H9 (cell line): ENCODE results near the gene HOXD8. TPM values are rescaled to one million over a fixed set of nuclear protein-coding genes. Genes with fewer than 3 reads are reported as not detected.

Experiments used
- DNase-seq: peaks from one replicate; pipeline ENCODE4 v3.0.0-alpha.2; 2017
- H2AFZ ChIP-seq: one replicate; pipeline ENCODE4 v1.6.1; 2013; ENCODE audit warnings: mild to moderate bottlenecking, low read length, control low read depth, moderate library complexity
- H2AK5ac ChIP-seq: 2 replicates; pipeline ENCODE4 v1.6.1; 2013; ENCODE audit warnings: low read length, control low read depth, mixed read lengths; ENCODE audit not compliant: insufficient read length
- H2BK120ac ChIP-seq: one replicate; pipeline ENCODE4 v1.6.1; 2013; ENCODE audit warnings: low read depth, mild to moderate bottlenecking, low read length, control low read depth, inconsistent platforms; ENCODE audit not compliant: poor library complexity, severe bottlenecking
- H2BK12ac ChIP-seq: 2 replicates; pipeline ENCODE4 v1.6.1; 2013; ENCODE audit warnings: low read length, control low read depth, mixed read lengths, low read depth; ENCODE audit not compliant: insufficient read length
- H2BK15ac ChIP-seq: 2 replicates; pipeline ENCODE4 v1.6.1; 2013; ENCODE audit warnings: low read depth, low read length, control low read depth
- H2BK20ac ChIP-seq: one replicate; pipeline ENCODE4 v1.6.1; 2013; ENCODE audit warnings: low read depth, mild to moderate bottlenecking, low read length, control low read depth, inconsistent platforms; ENCODE audit not compliant: poor library complexity, severe bottlenecking
- H2BK5ac ChIP-seq: 2 replicates; pipeline ENCODE4 v1.6.1; 2013; ENCODE audit warnings: low read length, control low read depth, mixed read lengths; ENCODE audit not compliant: insufficient read length
- H3K14ac ChIP-seq: 2 replicates; pipeline ENCODE4 v1.6.1; 2013; ENCODE audit warnings: low read length, control low read depth; ENCODE audit not compliant: insufficient read depth
- H3K18ac ChIP-seq: 2 replicates; pipeline ENCODE4 v1.6.1; 2013; ENCODE audit warnings: low read depth, mild to moderate bottlenecking, mixed read lengths, low read length, control low read depth; ENCODE audit not compliant: insufficient read length
- H3K23ac ChIP-seq: 2 replicates; pipeline ENCODE4 v1.6.1; 2013; ENCODE audit warnings: low read length, control low read depth, mixed read lengths, low read depth; ENCODE audit not compliant: insufficient read length
- H3K23me2 ChIP-seq: 2 replicates; pipeline ENCODE4 v1.6.1; 2013; ENCODE audit warnings: low read depth, mild to moderate bottlenecking, mixed read lengths, low read length, control low read depth; ENCODE audit not compliant: insufficient read length, poor library complexity, severe bottlenecking
- H3K27ac ChIP-seq: 2 replicates; pipeline ENCODE4 v1.5.1; 2013; ENCODE audit warnings: low read length, control low read depth, mixed read lengths, low read depth; ENCODE audit not compliant: insufficient read length
- H3K27me3 ChIP-seq: 2 replicates; pipeline ENCODE4 v1.6.1; 2013; ENCODE audit warnings: low read length, control low read depth, inconsistent platforms; ENCODE audit not compliant: insufficient read depth
- H3K4ac ChIP-seq: 2 replicates; pipeline ENCODE4 v1.6.1; 2013; ENCODE audit warnings: low read depth, mild to moderate bottlenecking, control low read depth, inconsistent platforms, low read length, moderate library complexity
- H3K4me1 ChIP-seq: 2 replicates; pipeline ENCODE4 v1.6.1; 2013; ENCODE audit warnings: low read length, control low read depth, inconsistent platforms; ENCODE audit not compliant: insufficient read depth
- H3K4me2 ChIP-seq: 2 replicates; pipeline ENCODE4 v1.6.1; 2013; ENCODE audit warnings: low read length, control low read depth, mixed read lengths; ENCODE audit not compliant: insufficient read length, insufficient read depth
- H3K56ac ChIP-seq: 2 replicates; pipeline ENCODE4 v1.6.1; 2013; ENCODE audit warnings: low read depth, mild to moderate bottlenecking, mixed read lengths, low read length, control low read depth; ENCODE audit not compliant: insufficient read length
- H3K79me1 ChIP-seq: 2 replicates; pipeline ENCODE4 v1.6.1; 2013; ENCODE audit warnings: low read depth, mild to moderate bottlenecking, moderate library complexity, low read length, control low read depth, inconsistent platforms; ENCODE audit not compliant: insufficient read depth, poor library complexity, severe bottlenecking
- H3K79me2 ChIP-seq: 2 replicates; pipeline ENCODE4 v1.6.1; 2013; ENCODE audit warnings: low read length, control low read depth, inconsistent platforms; ENCODE audit not compliant: insufficient read depth
- H3K9ac ChIP-seq: 2 replicates; pipeline ENCODE4 v1.6.1; 2013; ENCODE audit warnings: low read length, control low read depth, mixed read lengths; ENCODE audit not compliant: insufficient read length; ENCODE audit errors: extremely low read depth
- H3K9me3 ChIP-seq: one replicate; pipeline ENCODE4 v1.6.1; 2013; ENCODE audit warnings: low read depth, low read length, inconsistent platforms; ENCODE audit not compliant: control insufficient read depth
- H3T11ph ChIP-seq: one replicate; pipeline ENCODE4 v1.6.1; 2013; ENCODE audit warnings: mild to moderate bottlenecking, low read length, control low read depth, inconsistent platforms
- H4K20me1 ChIP-seq: one replicate; pipeline ENCODE4 v1.6.1; 2013; ENCODE audit not compliant: control insufficient read depth, insufficient read length, insufficient read depth
- H4K5ac ChIP-seq: 2 replicates; pipeline ENCODE4 v1.6.1; 2013; ENCODE audit warnings: low read depth, mild to moderate bottlenecking, mixed read lengths, low read length, control low read depth; ENCODE audit not compliant: insufficient read length
- H4K8ac ChIP-seq: replicated peaks from 2 replicates; pipeline ENCODE4 v1.6.1; 2013; ENCODE audit warnings: low read length, control low read depth, mixed read lengths, low read depth; ENCODE audit not compliant: insufficient read length
- H4K91ac ChIP-seq: 2 replicates; pipeline ENCODE4 v1.6.1; 2013; ENCODE audit warnings: low read depth, mild to moderate bottlenecking, moderate library complexity, mixed read lengths, low read length, control low read depth; ENCODE audit not compliant: insufficient read length
- H3K27ac Mint-ChIP-seq, 3 experiments: 2 replicates in 2 of 3; 3 replicates in 1 of 3; pipeline ENCODE4 v1.8.0; 2020 to 2021; ENCODE audit warnings: mixed read lengths in 3 of 3, mild to moderate bottlenecking in 1 of 3, moderate library complexity in 1 of 3
- H3K27me3 Mint-ChIP-seq: 2 replicates; pipeline ENCODE4 v1.8.0; 2021; ENCODE audit warnings: low read depth, mild to moderate bottlenecking, moderate library complexity, mixed read lengths
- H3K36me3 Mint-ChIP-seq, 3 experiments: 2 replicates in 2 of 3; 3 replicates in 1 of 3; pipeline ENCODE4 v1.8.0; 2020 to 2021; ENCODE audit warnings: low read depth in 3 of 3, mixed read lengths in 3 of 3; ENCODE audit not compliant: insufficient read depth in 1 of 3
- H3K4me1 Mint-ChIP-seq, 2 experiments: 2 replicates each; pipeline ENCODE4 v1.8.0; 2020; ENCODE audit warnings: mixed read lengths in 2 of 2
- H3K4me3 Mint-ChIP-seq, 2 experiments: 2 replicates in 1 of 2; 3 replicates in 1 of 2; pipeline ENCODE4 v1.8.0; 2020 to 2021; ENCODE audit warnings: mild to moderate bottlenecking in 2 of 2, mixed read lengths in 2 of 2, moderate library complexity in 1 of 2
- H3K9me3 Mint-ChIP-seq, 2 experiments: 2 replicates in 1 of 2; 3 replicates in 1 of 2; pipeline ENCODE4 v1.8.0; 2020; ENCODE audit warnings: mild to moderate bottlenecking in 2 of 2, mixed read lengths in 2 of 2, moderate library complexity in 1 of 2
- CTCF ChIP-seq: fragments of 200-600 bp; sonication (generic); conservative IDR thresholded peaks from 3 replicates; pipeline ENCODE4 v1.8.0; 2021; ENCODE audit warnings: antibody characterized with exemption, mild to moderate bottlenecking
- WGBS: extraction: QIAGEN DNeasy Blood & Tissue Kit; methylation state at CpG from one replicate; pipeline ENCODE4 v1.1.7; 2013; ENCODE audit warnings: missing lambda C conversion rate, low lambda C conversion rate, mixed read lengths; ENCODE audit not compliant: insufficient read length; ENCODE audit errors: extremely low coverage; 5-methylcytosine and 5-hydroxymethylcytosine counted together
- total RNA-seq: library from RNA; stranded (reverse); gene quantifications from 2 replicates; pipeline ENCODE4 v1.2.1, GENCODE V29; 2021

HOXD8 gene
- total RNA-seq, 1 experiment from 2014 or later, result not detected

- no peak overlapping the region for H3K56ac ChIP-seq
- H3K4ac ChIP-seq, result no peak overlapping the region
- H3K4me1 Mint-ChIP-seq, result peaks cover 5 to 10% of the 10 kb centered on the region in 2 experiments
- no peak overlapping the region for H2BK12ac ChIP-seq
- H3K4me2 ChIP-seq, result no peak overlapping the region
- no peaks in the 10 kb centered on the region for H4K20me1 ChIP-seq
- H3K27ac Mint-ChIP-seq, result no peak overlapping the region
- WGBS, result no CpG with 5 or more reads among the region's 4 CpGs
- H2AK5ac ChIP-seq, result no peak overlapping the region
- no peak overlapping the region for H2AFZ ChIP-seq
- H4K91ac ChIP-seq, result no peak overlapping the region
- no peak overlapping the region for H4K5ac ChIP-seq
- no peaks in the 10 kb centered on the region for H3K79me2 ChIP-seq
- no peak overlapping the region for H2BK120ac ChIP-seq
- no peaks in the 10 kb centered on the region for H3K9me3 ChIP-seq
- H3K4me1 ChIP-seq, result no peaks in the 10 kb centered on the region; the same call in 1 of the 2 replicates
- H3T11ph ChIP-seq, result no peak overlapping the region
- H3K27me3 Mint-ChIP-seq, result peaks cover 98% of the 10 kb centered on the region
- no peak overlapping the region for H2BK5ac ChIP-seq
- no peak overlapping the region for H3K18ac ChIP-seq
- no peak overlapping the region for H2BK20ac ChIP-seq
- H3K9me3 Mint-ChIP-seq, result peaks cover 4% of the 10 kb centered on the region in 2 experiments; a peak in 3 of 5 replicates
- no peak overlapping the region for H3K27ac ChIP-seq
- peaks cover 92% of the 10 kb centered on the region for H3K27me3 ChIP-seq
- H3K4me3 Mint-ChIP-seq, result no peak overlapping the region
- no peak overlapping the region for H3K23ac ChIP-seq
- DNase-seq, result no peak
- H3K36me3 Mint-ChIP-seq, result no peaks in the 10 kb centered on the region; a peak in 1 of 7 replicates
- no peak overlapping the region for H2BK15ac ChIP-seq
- no peak for TF ChIP-seq CTCF
- no peak overlapping the region for H3K9ac ChIP-seq
- no peak overlapping the region for H3K14ac ChIP-seq
- peaks cover 8% of the 10 kb centered on the region for H3K23me2 ChIP-seq
- H4K8ac ChIP-seq, result no peak overlapping the region
- no peaks in the 10 kb centered on the region for H3K79me1 ChIP-seq
Measured at GRCh38 chr2:176134035-176134434, 4.5 kb downstream of the HOXD8 start.
